Mesothelial cell of epicardium (in vitro differentiated cells): ENCODE measurements around the gene DIS3L2. TPM values are rescaled to one million over a fixed set of nuclear protein-coding genes. Genes with fewer than 3 reads are reported as not detected.
"Not testable (repeated sequence)": the region's sequence is repeated elsewhere in the genome, so short reads cannot be mapped to it uniquely, and the experiment has no call there.

Experiments used
- DNase-seq, 2 experiments: peaks; one replicate each; pipeline ENCODE4 v3.0.0; 2021; ENCODE audit warnings: low spot score in 2 of 2; ENCODE audit not compliant: unreplicated experiment in 2 of 2
- H3K27ac Mint-ChIP-seq: 2 replicates; pipeline ENCODE4 v1.8.0; 2021; ENCODE audit warnings: mixed read lengths
- H3K27me3 Mint-ChIP-seq: 2 replicates; pipeline ENCODE4 v1.8.0; 2021; ENCODE audit warnings: low read depth, mixed read lengths
- H3K36me3 Mint-ChIP-seq: 2 replicates; pipeline ENCODE4 v1.8.0; 2021; ENCODE audit warnings: mixed read lengths
- H3K4me1 Mint-ChIP-seq: 2 replicates; pipeline ENCODE4 v1.8.0; 2021; ENCODE audit warnings: mixed read lengths
- H3K4me3 Mint-ChIP-seq: 2 replicates; pipeline ENCODE4 v1.8.0; 2021; ENCODE audit warnings: mild to moderate bottlenecking, moderate library complexity, mixed read lengths
- H3K9me3 Mint-ChIP-seq: 2 replicates; pipeline ENCODE4 v1.8.0; 2021; ENCODE audit warnings: mixed read lengths
- total RNA-seq: library from RNA; stranded (reverse); gene quantifications from 3 replicates; pipeline ENCODE4 v1.2.1, GENCODE V29; 2021
- TF ChIP-seq, protein P1 (sequence below): fragments of 200-600 bp; sonication (generic); IDR thresholded peaks from one replicate; pipeline ENCODE4 v1.5.0; 2021; ENCODE audit warnings: antibody characterized with exemption; ENCODE audit not compliant: unreplicated experiment

The DIS3L2 gene
- total RNA-seq, 1 donor from 2014 or later, result 74.4 TPM

DNA sequence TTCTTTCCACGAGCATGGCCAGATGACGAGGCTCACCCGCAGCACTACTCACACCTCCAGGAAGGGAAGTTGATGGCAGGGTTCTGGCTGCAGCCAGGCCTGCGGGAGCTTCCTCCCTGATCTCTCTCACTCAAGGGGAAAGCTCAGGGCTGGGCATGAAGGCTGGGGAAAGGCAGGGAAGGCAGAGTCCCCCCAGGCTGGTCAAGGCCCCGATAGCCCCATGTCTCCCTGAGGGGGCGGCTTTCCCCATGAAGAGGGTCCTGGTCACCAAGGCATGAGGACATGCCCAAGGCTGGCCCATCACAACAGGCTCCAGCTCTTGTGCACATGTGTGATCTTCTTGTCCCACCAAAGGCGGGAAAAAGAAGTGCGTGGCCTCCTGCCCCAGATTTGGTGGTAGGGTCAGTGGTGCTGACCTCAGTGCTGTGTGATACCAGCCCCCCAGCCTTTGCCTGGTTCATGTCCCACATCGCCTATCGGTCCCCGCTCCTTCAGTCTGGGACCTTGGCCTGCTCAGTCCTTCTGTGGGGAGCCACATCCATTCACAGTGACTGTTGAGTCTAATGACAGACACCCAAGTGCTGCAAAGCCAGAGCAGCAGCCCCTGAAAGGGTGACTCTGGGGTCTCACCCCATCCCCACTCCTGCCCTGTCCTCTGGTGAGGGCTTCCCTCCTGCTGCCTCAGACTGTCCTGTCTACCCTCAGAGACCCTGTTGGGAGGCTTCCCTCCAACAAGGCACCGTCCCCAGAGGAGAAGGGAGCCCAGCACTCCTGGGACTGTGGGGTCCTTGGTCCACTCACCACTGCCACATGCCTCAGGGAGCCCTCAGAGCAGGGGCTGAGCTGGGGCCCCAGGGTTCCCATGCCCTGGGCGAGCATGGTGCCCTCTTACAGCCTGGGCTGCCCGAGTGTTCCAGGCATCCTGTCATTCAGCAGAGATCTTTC is 367.3 kb downstream of the DIS3L2 start:
- Mint-ChIP-seq H3K27me3 (no peaks in the 10 kb centered on the region), H3K27ac (no peak overlapping the region), H3K36me3 (no peaks in the 10 kb centered on the region), H3K4me1 (peaks cover 3% of the 10 kb centered on the region), H3K9me3 (no peaks in the 10 kb centered on the region), H3K4me3 (no peak overlapping the region)
- DNase-seq, result peak in 1 of 2 experiments; percentile 0
- TF ChIP-seq, protein P1, sequence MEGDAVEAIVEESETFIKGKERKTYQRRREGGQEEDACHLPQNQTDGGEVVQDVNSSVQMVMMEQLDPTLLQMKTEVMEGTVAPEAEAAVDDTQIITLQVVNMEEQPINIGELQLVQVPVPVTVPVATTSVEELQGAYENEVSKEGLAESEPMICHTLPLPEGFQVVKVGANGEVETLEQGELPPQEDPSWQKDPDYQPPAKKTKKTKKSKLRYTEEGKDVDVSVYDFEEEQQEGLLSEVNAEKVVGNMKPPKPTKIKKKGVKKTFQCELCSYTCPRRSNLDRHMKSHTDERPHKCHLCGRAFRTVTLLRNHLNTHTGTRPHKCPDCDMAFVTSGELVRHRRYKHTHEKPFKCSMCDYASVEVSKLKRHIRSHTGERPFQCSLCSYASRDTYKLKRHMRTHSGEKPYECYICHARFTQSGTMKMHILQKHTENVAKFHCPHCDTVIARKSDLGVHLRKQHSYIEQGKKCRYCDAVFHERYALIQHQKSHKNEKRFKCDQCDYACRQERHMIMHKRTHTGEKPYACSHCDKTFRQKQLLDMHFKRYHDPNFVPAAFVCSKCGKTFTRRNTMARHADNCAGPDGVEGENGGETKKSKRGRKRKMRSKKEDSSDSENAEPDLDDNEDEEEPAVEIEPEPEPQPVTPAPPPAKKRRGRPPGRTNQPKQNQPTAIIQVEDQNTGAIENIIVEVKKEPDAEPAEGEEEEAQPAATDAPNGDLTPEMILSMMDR, result no peak

DNA sequence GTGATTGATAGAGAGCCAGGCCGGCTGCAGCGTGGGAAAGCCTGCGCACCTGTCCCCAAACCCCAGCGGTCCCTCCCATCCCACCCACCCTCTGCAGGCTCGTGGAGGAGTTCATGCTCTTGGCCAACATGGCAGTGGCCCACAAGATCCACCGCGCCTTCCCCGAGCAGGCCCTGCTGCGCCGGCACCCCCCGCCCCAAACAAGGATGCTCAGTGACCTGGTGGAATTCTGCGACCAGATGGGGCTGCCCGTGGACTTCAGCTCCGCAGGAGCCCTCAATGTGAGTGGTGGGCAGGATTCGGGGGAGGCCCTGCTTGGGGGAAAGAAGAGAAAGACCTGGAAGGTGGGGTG is 368.2 kb downstream of the DIS3L2 start:
- H3K36me3 Mint-ChIP-seq, result no peaks in the 10 kb centered on the region
- DNase-seq, result no peak
- H3K27me3 Mint-ChIP-seq, result no peaks in the 10 kb centered on the region
- H3K4me1 Mint-ChIP-seq, result no peaks in the 10 kb centered on the region
- H3K9me3 Mint-ChIP-seq, result no peaks in the 10 kb centered on the region
- TF ChIP-seq, protein P1, result no peak
- no peak overlapping the region for H3K27ac Mint-ChIP-seq
- no peak overlapping the region for H3K4me3 Mint-ChIP-seq

DNA sequence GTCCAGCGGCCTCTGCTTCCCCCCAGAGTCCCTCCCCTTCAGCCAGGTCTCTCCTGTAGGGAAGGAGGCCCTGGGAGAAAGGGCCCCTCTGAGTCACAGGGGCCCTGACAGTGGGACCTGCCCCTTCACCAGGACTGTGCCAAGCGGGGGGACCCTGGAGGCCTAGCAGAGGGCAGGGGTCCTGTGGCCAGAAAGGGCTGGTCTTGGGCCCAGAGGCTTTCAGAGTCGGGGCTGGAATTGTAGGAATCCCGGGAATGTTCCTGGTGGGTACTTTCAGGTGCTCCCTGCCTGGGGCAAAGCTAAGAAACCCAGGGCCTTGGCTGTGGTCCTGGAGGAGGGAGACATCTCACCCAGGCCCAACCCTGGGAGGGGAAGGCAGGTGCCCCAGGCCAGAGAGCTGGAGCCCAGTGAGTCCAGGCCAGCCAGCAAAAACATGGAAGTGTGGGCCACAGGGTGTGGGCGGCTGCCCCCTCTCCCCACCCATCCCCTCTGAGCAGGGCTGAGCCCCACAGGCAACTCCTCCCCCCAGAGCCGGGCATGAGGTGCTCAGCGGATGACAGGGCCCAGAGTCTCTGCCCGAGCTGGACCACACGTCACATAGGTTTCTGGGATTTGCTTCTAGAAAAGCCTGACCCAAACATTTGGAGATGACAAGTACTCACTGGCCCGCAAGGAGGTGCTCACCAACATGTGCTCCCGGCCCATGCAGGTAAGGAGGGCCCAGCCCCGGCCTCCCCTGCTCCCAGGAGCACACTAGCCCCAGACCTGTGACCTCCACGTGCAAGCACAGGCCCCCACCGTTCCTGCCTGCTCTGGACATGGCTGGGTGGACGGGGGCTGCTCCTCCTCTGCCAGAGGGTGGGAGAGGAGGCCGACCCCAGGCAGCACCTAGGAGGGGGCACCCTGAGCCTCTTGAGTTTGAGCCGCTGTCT is 368.8 kb downstream of the DIS3L2 start:
- Mint-ChIP-seq H3K27ac (no peak overlapping the region), H3K4me3 (no peak overlapping the region), H3K27me3 (no peaks in the 10 kb centered on the region), H3K36me3 (no peaks in the 10 kb centered on the region), H3K4me1 (no peaks in the 10 kb centered on the region), H3K9me3 (no peaks in the 10 kb centered on the region)
- no peak for DNase-seq
- TF ChIP-seq, protein P1, result no peak

DNA sequence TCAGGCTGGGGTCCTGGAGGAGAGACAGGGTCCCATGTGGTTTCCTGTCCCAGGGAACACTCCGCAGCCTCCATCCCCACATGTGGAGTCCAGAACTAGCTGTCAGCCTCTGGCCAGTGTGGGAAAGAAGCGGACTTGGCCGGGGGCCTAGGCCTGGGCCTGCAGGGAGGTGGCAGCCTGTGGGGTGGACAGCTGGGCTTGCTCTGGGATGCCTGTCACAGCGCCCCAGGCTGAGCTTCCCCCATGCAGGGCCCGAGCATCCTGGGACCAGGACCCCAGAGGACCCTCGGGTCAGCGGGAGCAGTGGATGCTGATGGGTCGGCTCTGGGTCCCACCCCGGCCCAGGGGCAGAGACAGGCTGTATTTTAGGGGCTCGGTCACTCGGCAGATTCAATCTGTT is 369.5 kb downstream of the DIS3L2 start:
- H3K27ac Mint-ChIP-seq, H3K27me3 Mint-ChIP-seq, H3K9me3 Mint-ChIP-seq, H3K36me3 Mint-ChIP-seq, H3K4me3 Mint-ChIP-seq, H3K4me1 Mint-ChIP-seq: not testable (repeated sequence)
- DNase-seq, result peak in 1 of 2 experiments; percentile 6

DNA sequence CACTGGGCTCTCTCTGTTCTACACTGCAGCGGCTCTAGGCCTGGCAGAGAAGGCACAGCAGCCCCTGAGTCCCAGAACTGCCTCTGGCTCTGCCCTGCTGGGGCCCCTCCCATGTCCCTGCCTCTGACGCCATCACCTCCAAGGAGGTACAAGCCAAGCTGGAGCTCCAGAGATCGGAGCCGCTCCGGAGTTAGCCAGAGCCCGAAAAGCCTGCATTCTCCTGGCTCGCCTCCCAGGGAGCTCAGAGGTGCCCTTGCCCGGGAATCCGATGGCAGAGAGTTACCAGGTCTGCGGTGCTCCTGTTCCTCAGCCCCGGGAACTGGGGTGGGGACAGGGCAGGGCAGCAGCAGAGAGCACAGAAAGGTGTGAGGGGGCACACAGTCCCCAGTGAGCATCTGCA is 370.1 kb downstream of the DIS3L2 start:
- H3K36me3 Mint-ChIP-seq, H3K4me3 Mint-ChIP-seq, H3K27ac Mint-ChIP-seq, H3K9me3 Mint-ChIP-seq, H3K27me3 Mint-ChIP-seq, H3K4me1 Mint-ChIP-seq: not testable (repeated sequence)
- peak in 1 of 2 experiments; percentile 1 for DNase-seq

DNA sequence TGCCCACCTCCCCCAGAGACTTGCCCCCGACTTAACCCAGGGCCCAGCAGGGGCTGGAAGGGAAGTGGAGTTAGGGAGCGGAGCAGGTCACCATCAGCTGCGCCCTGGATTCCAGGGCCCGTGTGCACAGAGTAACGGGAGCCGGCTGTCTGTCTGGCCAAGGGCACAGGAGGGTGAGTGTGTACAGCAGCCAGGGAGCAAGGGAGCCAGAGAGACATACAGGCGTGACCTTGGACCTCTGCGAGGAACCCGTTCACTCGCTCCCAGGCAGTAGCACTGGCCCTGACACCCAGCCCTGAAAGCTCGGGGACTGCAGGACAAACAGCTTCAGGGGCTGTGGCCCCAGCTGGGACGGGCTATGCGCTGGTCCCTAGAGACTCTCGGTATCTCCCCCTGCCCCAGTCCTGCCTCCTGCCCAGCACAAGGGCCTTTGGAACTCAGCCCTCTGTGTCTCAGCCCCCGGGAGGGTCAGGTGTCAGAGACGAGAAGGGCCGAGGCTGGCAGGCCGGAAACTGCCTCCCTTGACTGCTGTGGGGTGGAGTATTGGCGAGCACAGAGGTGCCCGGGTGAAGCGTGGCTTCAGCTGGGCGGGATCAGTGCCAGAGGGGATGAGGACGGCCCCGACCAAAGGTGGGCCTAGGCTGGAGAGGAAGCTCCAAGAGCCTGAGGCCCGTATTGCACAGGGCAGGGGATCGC is 370.9 kb downstream of the DIS3L2 start:
- not testable (repeated sequence) for H3K36me3 Mint-ChIP-seq, H3K27me3 Mint-ChIP-seq, H3K27ac Mint-ChIP-seq, H3K9me3 Mint-ChIP-seq, H3K4me3 Mint-ChIP-seq, H3K4me1 Mint-ChIP-seq
- peak in 1 of 2 experiments; percentile 2 for DNase-seq
